GM12892 (cell line): ENCODE measurements around the gene PPP2R3B.

Experiments used
- POLR2A ChIP-seq: IDR thresholded peaks from 2 replicates; pipeline ENCODE4 v1.6.1; 2011; ENCODE audit warnings: low read depth, low read length, control low read depth
- POLR2AphosphoS5 ChIP-seq: IDR thresholded peaks from 2 replicates; pipeline ENCODE4 v1.6.1; 2011; ENCODE audit warnings: low read depth, low read length, control low read depth
- TAF1 ChIP-seq: IDR thresholded peaks from 2 replicates; pipeline ENCODE4 v1.6.1; 2011; ENCODE audit warnings: low read depth, mild to moderate bottlenecking, control low read depth, low read length, borderline replicate concordance

DNA sequence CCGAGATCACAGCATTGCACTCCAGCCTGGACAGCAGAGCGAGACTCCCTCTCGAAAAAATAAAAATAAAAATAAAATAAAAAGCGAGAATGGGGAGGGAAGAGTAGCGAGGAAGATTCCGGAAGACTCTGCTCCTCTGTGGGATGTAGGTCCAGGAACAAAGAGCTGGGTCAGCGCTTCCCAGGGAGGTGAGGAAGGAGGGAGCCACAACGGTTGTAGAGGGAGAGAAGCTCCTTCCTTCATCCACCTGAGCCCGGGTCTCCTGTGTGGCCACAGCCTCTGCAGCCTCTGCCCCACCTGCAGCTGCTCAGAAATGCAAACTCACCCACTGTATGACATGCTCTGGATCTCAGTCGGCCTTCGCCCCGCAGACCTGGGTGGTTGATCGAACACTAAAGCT, 3.8 kb upstream of the PPP2R3B start:
- TF ChIP-seq TAF1: no peak
- TF ChIP-seq POLR2A: no peak
- no peak for TF ChIP-seq POLR2AphosphoS5
